ENCODE measurements around the gene PKD2.

The PKD2 gene

GRCh38 chr4:87971866-87972265 lies 35.6 kb upstream of the PKD2 start:
- no peak overlapping the region for H3K4me3 ChIP-seq (ENCODE audit: low read depth, low read length)
- TF ChIP-seq CTCF (IDR thresholded peaks at IDR 0.05; ENCODE audit: low read depth, low read length), result no peak

GRCh38 chr4:87973283-87974169 lies 33.9 kb upstream of the PKD2 start:
- peak overlapping the region; percentile 50 for H3K4me3 ChIP-seq (ENCODE audit: low read depth, low read length)
- TF ChIP-seq CTCF (IDR thresholded peaks at IDR 0.05; ENCODE audit: low read depth, low read length), result peak; percentile 77

GRCh38 chr4:87974856-87975462 lies 32.5 kb upstream of the PKD2 start:
- H3K4me3 ChIP-seq (ENCODE audit: low read depth, low read length), result no peak overlapping the region
- TF ChIP-seq CTCF (IDR thresholded peaks at IDR 0.05; ENCODE audit: low read depth, low read length), result no peak

- H3K4me3 ChIP-seq (ENCODE audit: low read depth, low read length), result no peak within 1 kb of the TSS
- TF ChIP-seq CTCF (IDR thresholded peaks at IDR 0.05; ENCODE audit: low read depth, low read length), result no peak
Measured at GRCh38 chr4:87975466-87975865, 32.0 kb upstream of the PKD2 start, which contains the start of gene SPP1. TSS of gene SPP1 (plus strand) at chr4:87975714. CDS start at chr4:87976896, 1,182 bp downstream.

GRCh38 chr4:87977521-87978278 lies 29.7 kb upstream of the PKD2 start:
- no peak for TF ChIP-seq CTCF (IDR thresholded peaks at IDR 0.05; ENCODE audit: low read depth, low read length)
- no peak overlapping the region for H3K4me3 ChIP-seq (ENCODE audit: low read depth, low read length)

GRCh38 chr4:87978681-87979080 lies 28.8 kb upstream of the PKD2 start:
- TF ChIP-seq CTCF (IDR thresholded peaks at IDR 0.05; ENCODE audit: low read depth, low read length), result no peak
- no peak overlapping the region for H3K4me3 ChIP-seq (ENCODE audit: low read depth, low read length)
